B cell (primary cell): ENCODE measurements around the gene TEDC2.

Experiments used
- CTCF ChIP-seq: fragments of 200-600 bp; IDR thresholded peaks from one replicate; pipeline ENCODE4 v1.8.0; 2022; ENCODE audit warnings: antibody characterized with exemption, mild to moderate bottlenecking
- EZH2 ChIP-seq: IDR thresholded peaks from 2 replicates; pipeline ENCODE4 v1.6.1; 2012; ENCODE audit warnings: borderline replicate concordance, low read depth, mild to moderate bottlenecking, moderate library complexity, low read length; ENCODE audit not compliant: insufficient read depth, poor library complexity, severe bottlenecking

GRCh38 chr16:2500430-2500917 lies 40.6 kb downstream of the TEDC2 start:
- TF ChIP-seq EZH2: no peak
- no peak for TF ChIP-seq CTCF
